Measurements from ENCODE around the gene MTHFD1. TPM values are rescaled to one million over a fixed set of nuclear protein-coding genes. Genes with fewer than 3 reads are reported as not detected.
"Not testable (repeated sequence)": the region's sequence is repeated elsewhere in the genome, so short reads cannot be mapped to it uniquely, and the experiment has no call there.

The MTHFD1 gene
- 28.5 TPM for total RNA-seq

- peak; percentile 83 to 91 for DNase-seq (ENCODE audit: low spot score in 2 of 2)
- peak; percentile 66 for FAIRE-seq
Observed at GRCh38 chr14:64387782-64388532, at the start of gene MTHFD1. TSS of gene MTHFD1 (plus strand) at chr14:64388353. CDS start at chr14:64388428, 75 bp downstream.

- DNase-seq (ENCODE audit: low spot score in 2 of 2) (peak; percentile 89 to 93), FAIRE-seq (no peak)
Observed at GRCh38 chr14:64338616-64339316, 49.4 kb upstream of the MTHFD1 start.

GRCh38 chr14:64340560-64341196 lies 47.5 kb upstream of the MTHFD1 start:
- FAIRE-seq: no peak
- DNase-seq (ENCODE audit: low spot score in 2 of 2): no peak

- no peak for FAIRE-seq
Observed at GRCh38 chr14:64347748-64348147, 40.4 kb upstream of the MTHFD1 start.

GRCh38 chr14:64349741-64350490 lies 38.2 kb upstream of the MTHFD1 start:
- FAIRE-seq (no peak), DNase-seq (ENCODE audit: low spot score in 2 of 2) (no peak)

More at GRCh38 chr14:64347748-64348147, 40.4 kb upstream of the MTHFD1 start:
- DNase-seq (ENCODE audit: low spot score in 2 of 2): no peak

- FAIRE-seq (no peak), DNase-seq (ENCODE audit: low spot score in 2 of 2) (no peak)
Observed at GRCh38 chr14:64363265-64363846, 24.8 kb upstream of the MTHFD1 start.

- DNase-seq (ENCODE audit: low spot score in 2 of 2) (no peak), FAIRE-seq (no peak)
Observed at GRCh38 chr14:64364907-64365306, 23.2 kb upstream of the MTHFD1 start.

- DNase-seq (ENCODE audit: low spot score in 2 of 2); FAIRE-seq: not testable (repeated sequence)
Observed at GRCh38 chr14:64365358-64365889, 22.7 kb upstream of the MTHFD1 start.

- FAIRE-seq (no peak), DNase-seq (ENCODE audit: low spot score in 2 of 2) (no peak)
Observed at GRCh38 chr14:64369201-64369600, 19.0 kb upstream of the MTHFD1 start.

GRCh38 chr14:64387232-64387781 lies 846 bp upstream of the MTHFD1 start:
- FAIRE-seq (no peak), DNase-seq (ENCODE audit: low spot score in 2 of 2) (no peak)

- DNase-seq (ENCODE audit: low spot score in 2 of 2) (peak in 1 of 2 donors; percentile 13), FAIRE-seq (no peak)
Observed at GRCh38 chr14:64388533-64389285, 556 bp downstream of the MTHFD1 start.

GRCh38 chr14:64391113-64391725 lies 3.1 kb downstream of the MTHFD1 start:
- no peak for FAIRE-seq
- no peak for DNase-seq (ENCODE audit: low spot score in 2 of 2)

GRCh38 chr14:64391986-64392385 lies 3.8 kb downstream of the MTHFD1 start:
- no peak for FAIRE-seq
- no peak for DNase-seq (ENCODE audit: low spot score in 2 of 2)

GRCh38 chr14:64393189-64393726 lies 5.1 kb downstream of the MTHFD1 start:
- not testable (repeated sequence) for DNase-seq (ENCODE audit: low spot score in 2 of 2); FAIRE-seq

- FAIRE-seq (no peak), DNase-seq (ENCODE audit: low spot score in 2 of 2) (no peak)
Observed at GRCh38 chr14:64394423-64394822, 6.3 kb downstream of the MTHFD1 start.

GRCh38 chr14:64394977-64395633 lies 7.0 kb downstream of the MTHFD1 start:
- no peak for FAIRE-seq
- no peak for DNase-seq (ENCODE audit: low spot score in 2 of 2)

- DNase-seq (ENCODE audit: low spot score in 2 of 2) (no peak), FAIRE-seq (no peak)
Observed at GRCh38 chr14:64400829-64401459, 12.8 kb downstream of the MTHFD1 start.

Measured in frontal cortex (tissue), 4 donors.